GM18499 (cell line): ENCODE results near the gene TSPAN19.

Experiments used
- ATAC-seq: cut with Tn5 transposase; IDR thresholded peaks from one replicate; pipeline ENCODE4 v1.9.1; 2021; ENCODE audit warnings: moderate number of reproducible peaks; ENCODE audit not compliant: insufficient read depth, unreplicated experiment

TSPAN19 gene

GRCh38 chr12:85004204-85004603, 31.9 kb downstream of the TSPAN19 start:
- no peak for ATAC-seq

GRCh38 chr12:85002778-85003296, 33.2 kb downstream of the TSPAN19 start:
- no peak for ATAC-seq

- ATAC-seq: no peak
These were observed 35.3 kb downstream of the TSPAN19 start for GRCh38 chr12:85000729-85001128.

- no peak for ATAC-seq
These were observed 37.7 kb downstream of the TSPAN19 start for GRCh38 chr12:84998341-84998740.

GRCh38 chr12:84996759-84997158, 39.3 kb downstream of the TSPAN19 start:
- no peak for ATAC-seq

- ATAC-seq: no peak
These were observed 40.4 kb downstream of the TSPAN19 start for GRCh38 chr12:84995641-84996040.

GRCh38 chr12:84994426-84994825, 41.7 kb downstream of the TSPAN19 start:
- ATAC-seq: no peak

- no peak for ATAC-seq
These were observed 49.5 kb downstream of the TSPAN19 start for GRCh38 chr12:84986586-84986985.

GRCh38 chr12:84986117-84986516, 50.0 kb downstream of the TSPAN19 start:
- no peak for ATAC-seq

- ATAC-seq: no peak
These were observed 52.8 kb downstream of the TSPAN19 start for GRCh38 chr12:84983289-84983688.

- ATAC-seq: no peak
These were observed 53.2 kb downstream of the TSPAN19 start for GRCh38 chr12:84982888-84983287.

- no peak for ATAC-seq
These were observed 57.2 kb downstream of the TSPAN19 start for GRCh38 chr12:84978921-84979320.

GRCh38 chr12:84976133-84976532, 59.9 kb downstream of the TSPAN19 start:
- no peak for ATAC-seq

- no peak for ATAC-seq
These were observed 61.8 kb downstream of the TSPAN19 start for GRCh38 chr12:84974155-84974815.

GRCh38 chr12:84973026-84973425, 63.1 kb downstream of the TSPAN19 start:
- ATAC-seq: no peak

- ATAC-seq: no peak
These were observed 66.9 kb downstream of the TSPAN19 start for GRCh38 chr12:84969226-84969625.
